ENCODE data around the gene SFI1.
A peak's percentile ranks its signal among the peaks of the same experiment; 100 is the strongest.
"Not testable (repeated sequence)": the region's sequence is repeated elsewhere in the genome, so short reads cannot be mapped to it uniquely, and the experiment has no call there.

SFI1 gene

GRCh38 chr22:31492151-31492550 is 4.2 kb upstream of the SFI1 start:
- no peak for DNase-seq (ENCODE audit: low read depth)
- H3K4me3 ChIP-seq (replicated peaks; ENCODE audit: low read depth, low read length): no peak overlapping the region
- TF ChIP-seq CTCF (IDR thresholded peaks at IDR 0.05; ENCODE audit: low read length, missing control alignments): no peak

GRCh38 chr22:31493355-31493754 is 3.0 kb upstream of the SFI1 start:
- H3K4me3 ChIP-seq (replicated peaks; ENCODE audit: low read depth, low read length); DNase-seq (ENCODE audit: low read depth): not testable (repeated sequence)

GRCh38 chr22:31495343-31495742 is 993 bp upstream of the SFI1 start:
- TF ChIP-seq CTCF (IDR thresholded peaks at IDR 0.05; ENCODE audit: low read length, missing control alignments): no peak
- peak overlapping the region; percentile 94 for H3K4me3 ChIP-seq (replicated peaks; ENCODE audit: low read depth, low read length)
- no peak for DNase-seq (ENCODE audit: low read depth)

- DNase-seq (ENCODE audit: low read depth): peak; percentile 6
- TF ChIP-seq CTCF (IDR thresholded peaks at IDR 0.05; ENCODE audit: low read length, missing control alignments): no peak
- peak overlapping the region; percentile 94 for H3K4me3 ChIP-seq (replicated peaks; ENCODE audit: low read depth, low read length)
Observed at GRCh38 chr22:31496735-31497146, 405 bp downstream of the SFI1 start.

GRCh38 chr22:31497148-31497938 is 1.0 kb downstream of the SFI1 start:
- TF ChIP-seq CTCF (IDR thresholded peaks at IDR 0.05; ENCODE audit: low read length, missing control alignments): no peak
- DNase-seq (ENCODE audit: low read depth): no peak
- peak overlapping the region; percentile 94 for H3K4me3 ChIP-seq (replicated peaks; ENCODE audit: low read depth, low read length)

- no peak for DNase-seq (ENCODE audit: low read depth)
- H3K4me3 ChIP-seq (replicated peaks; ENCODE audit: low read depth, low read length): no peak overlapping the region
- no peak for TF ChIP-seq CTCF (IDR thresholded peaks at IDR 0.05; ENCODE audit: low read length, missing control alignments)
Observed at GRCh38 chr22:31501738-31502137, 5.4 kb downstream of the SFI1 start.

- H3K4me3 ChIP-seq (replicated peaks; ENCODE audit: low read depth, low read length): no peak overlapping the region
- no peak for DNase-seq (ENCODE audit: low read depth)
- no peak for TF ChIP-seq CTCF (IDR thresholded peaks at IDR 0.05; ENCODE audit: low read length, missing control alignments)
Observed at GRCh38 chr22:31503211-31503964, 7.1 kb downstream of the SFI1 start.
